ENCODE results near the gene RNF208.

Gene RNF208

GRCh38 chr9:137189297-137190295 lies 32.4 kb downstream of the RNF208 start:
- no peak for DNase-seq

DNA sequence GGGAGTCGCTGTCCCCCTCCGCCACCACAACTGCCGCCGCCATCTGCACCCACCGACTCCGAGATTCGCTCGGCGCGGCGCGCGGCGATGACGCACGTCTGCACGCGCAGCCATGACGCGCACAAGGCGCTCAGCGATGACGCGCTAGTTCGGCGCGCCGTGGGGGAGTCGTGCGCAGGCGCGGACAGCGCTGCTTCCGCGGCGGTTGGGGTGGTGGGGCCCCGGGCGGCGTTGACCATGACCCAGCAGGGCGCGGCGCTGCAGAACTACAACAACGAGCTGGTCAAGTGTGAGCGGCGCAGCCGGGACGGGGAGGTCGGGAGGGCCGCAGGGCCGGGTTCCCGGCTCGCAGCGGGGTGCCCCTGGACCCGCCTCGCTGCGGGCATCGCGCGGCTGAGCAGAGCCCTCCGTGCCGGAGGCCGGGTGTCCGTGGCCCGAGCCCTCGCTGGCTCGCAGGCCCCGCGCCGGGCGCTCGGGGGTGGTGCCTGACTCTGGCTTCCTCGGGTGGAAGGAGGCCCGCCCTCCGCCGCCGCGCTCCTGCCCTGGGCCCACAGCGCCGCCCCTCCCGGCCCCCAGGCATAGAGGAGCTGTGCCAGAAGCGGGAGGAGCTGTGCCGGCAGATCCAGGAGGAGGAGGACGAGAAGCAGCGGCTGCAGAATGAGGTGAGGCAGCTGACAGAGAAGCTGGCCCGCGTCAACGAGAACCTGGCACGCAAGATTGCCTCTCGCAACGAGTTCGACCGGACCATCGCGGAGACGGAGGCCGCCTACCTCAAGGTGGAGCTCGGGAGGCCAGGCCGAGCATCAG lies 33.3 kb downstream of the RNF208 start, which contains the start of the genes ANAPC2 and SSNA1:
ANAPC2 (minus strand) TSS at position 71 of the 807 bp plus-strand sequence; CDS start at position 43, 28 bp downstream.
SSNA1 (plus strand) TSS at position 187 of the 807 bp plus-strand sequence; CDS start at position 238, 51 bp downstream.
- peak; percentile 97 to 99 (median 99) for DNase-seq

GRCh38 chr9:137188086-137188489 lies 34.0 kb downstream of the RNF208 start:
- no peak for DNase-seq

GRCh38 chr9:137187386-137187785 lies 34.7 kb downstream of the RNF208 start:
- DNase-seq, result no peak

- DNase-seq, result no peak
Measured at GRCh38 chr9:137186385-137186784, 35.7 kb downstream of the RNF208 start.

DNA sequence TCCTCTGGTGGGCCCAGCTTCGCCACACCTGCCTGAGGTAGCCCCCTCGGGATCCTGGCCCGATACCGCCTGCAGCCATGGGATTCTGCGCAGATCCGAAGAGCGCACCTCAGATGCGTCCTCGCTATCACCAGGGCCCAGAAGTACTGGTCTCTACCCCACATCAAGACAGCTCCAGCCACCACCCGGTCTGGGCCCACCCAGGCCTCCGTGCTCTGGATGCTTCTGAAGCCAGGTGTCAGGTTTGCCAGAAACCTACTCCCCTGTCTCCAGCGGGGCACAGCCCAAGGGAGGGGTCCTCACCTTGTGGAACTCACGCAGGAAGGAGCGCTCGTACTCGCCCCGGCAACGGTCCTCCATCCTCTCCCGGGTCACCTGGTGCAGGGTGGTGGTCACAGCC lies 36.1 kb downstream of the RNF208 start:
- no peak for DNase-seq

- no peak for DNase-seq
Measured at GRCh38 chr9:137184881-137185660, 37.0 kb downstream of the RNF208 start.

GRCh38 chr9:137183980-137184595 lies 38.0 kb downstream of the RNF208 start:
- DNase-seq, result no peak

DNA sequence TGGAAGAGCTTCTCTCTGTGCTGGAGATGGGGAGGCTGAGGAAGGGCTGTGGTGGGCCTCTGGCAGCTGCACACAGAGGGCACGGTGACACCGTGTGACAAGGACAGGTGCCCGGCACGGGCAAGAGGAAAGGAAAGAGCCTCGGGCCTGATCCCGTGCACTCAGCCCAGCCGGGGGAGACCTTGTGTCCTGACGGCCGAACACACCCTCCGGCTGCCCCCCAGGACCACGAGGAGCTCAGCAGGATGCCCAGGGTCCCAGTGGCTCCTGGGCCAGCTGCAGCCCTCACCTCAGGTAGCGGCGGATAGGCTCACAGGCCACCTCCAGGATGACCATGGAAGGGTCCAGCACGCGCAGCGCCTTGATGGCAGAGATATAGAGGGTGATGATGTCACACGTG lies 39.2 kb downstream of the RNF208 start:
- no peak for DNase-seq

- DNase-seq, result no peak
Measured at GRCh38 chr9:137181680-137182079, 40.4 kb downstream of the RNF208 start.

- DNase-seq, result no peak
Measured at GRCh38 chr9:137180491-137180890, 41.5 kb downstream of the RNF208 start.

DNA sequence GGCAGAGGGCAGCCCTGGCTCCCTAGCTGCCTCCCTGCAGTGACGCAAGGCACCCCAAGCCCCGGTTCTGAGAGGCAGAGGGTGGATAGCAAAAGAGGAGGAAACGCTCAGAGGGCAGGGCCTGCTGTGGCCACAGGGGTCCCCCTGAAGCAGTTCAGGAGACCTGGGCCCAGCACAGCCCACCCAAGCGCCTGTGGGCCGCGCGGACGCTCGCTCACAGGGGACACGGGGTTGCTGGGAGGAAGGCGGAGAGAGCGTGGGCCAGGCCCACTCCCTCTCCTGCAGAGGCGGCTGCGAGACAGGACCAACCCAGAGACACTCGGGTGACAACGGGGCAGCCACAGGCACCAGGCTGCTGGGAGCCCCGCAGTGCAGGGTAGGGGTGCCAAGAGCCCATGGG lies 42.3 kb downstream of the RNF208 start:
- DNase-seq, result no peak

GRCh38 chr9:137178939-137179630 lies 43.0 kb downstream of the RNF208 start:
- DNase-seq, result no peak

DNA sequence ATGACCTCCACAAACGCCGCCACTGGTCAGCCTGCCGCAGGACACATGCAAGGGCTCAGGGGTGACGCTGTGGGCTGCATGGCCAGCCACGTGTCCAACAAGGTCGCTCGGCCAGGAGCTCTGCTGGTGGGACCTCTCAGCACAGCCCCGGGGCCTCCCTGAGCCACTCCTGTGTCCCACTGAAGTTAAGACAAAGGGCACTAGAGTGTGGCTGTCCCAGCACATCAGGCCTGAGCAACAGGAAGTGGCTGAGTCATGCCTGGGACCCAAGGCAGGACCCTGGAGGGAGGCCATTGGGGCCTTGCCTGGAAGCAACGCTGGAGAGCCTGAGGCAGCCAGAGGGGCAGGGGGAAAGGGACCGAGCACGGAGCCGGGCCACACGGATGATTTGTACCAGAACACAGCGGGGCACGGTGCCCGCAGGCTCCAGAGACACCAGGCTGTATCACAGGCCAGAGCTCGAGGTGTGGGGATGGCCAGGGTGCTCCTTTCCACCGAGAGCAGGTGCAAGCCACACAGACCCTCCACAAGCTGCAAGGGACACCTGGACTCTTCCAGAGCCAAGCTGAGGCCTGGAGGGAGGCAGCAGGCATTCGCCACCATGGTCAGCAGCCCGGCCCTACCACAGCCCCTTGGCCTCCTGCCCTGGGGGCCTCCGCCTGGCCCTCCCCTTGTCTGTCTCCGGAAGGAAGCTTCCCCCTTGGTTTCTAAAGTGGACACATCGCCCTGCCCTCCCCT lies 43.7 kb downstream of the RNF208 start:
- DNase-seq, result no peak

- DNase-seq, result peak; percentile 31 to 39 (median 31)
Measured at GRCh38 chr9:137176302-137177182, 45.5 kb downstream of the RNF208 start.

- no peak for DNase-seq
Measured at GRCh38 chr9:137175345-137175961, 46.6 kb downstream of the RNF208 start.

DNA sequence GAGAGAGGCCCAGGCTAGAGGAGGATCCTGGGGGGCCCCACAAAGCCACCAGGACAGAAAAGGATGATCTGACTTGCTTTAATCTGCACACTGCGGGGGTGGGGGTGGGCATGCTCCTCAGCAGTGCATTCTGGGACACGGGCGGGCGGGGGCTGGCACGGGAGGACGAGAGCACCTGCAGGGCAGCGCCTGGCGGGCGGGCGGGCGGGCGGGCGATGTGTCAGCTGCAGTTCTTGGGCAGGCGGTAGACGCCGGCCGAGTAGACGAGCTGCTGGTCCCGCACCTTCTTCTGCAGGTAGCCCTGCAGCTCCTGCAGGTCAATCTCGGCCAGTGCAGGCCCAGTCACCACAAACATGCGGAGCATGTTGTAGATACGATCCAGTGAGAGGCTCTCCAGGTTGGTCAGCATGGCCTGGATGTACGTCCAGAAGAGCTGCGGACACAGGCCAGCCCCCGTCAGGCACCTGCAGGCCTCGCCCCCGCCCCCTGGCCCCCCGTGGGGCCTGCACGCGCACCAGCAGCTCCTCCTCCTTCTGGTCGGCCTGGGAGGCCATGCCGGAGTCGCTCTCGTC lies 47.2 kb downstream of the RNF208 start:
- DNase-seq, result no peak

GRCh38 chr9:137173796-137174664 lies 48.0 kb downstream of the RNF208 start:
- DNase-seq, result no peak
